RWPE2 (cell line): Measurements from ENCODE around the gene DOCK7.

ENCODE experiments used
- ATAC-seq: fragments of 200-7000 bp; cut with Tn5 transposase; 3 replicates; pipeline ENCODE4 v1.9.1; 2021; ENCODE audit warnings: low read depth
- DNase-seq: peaks from one replicate; pipeline ENCODE4 v3.0.0-alpha.2; 2020; ENCODE audit warnings: low spot score
- H3K27ac ChIP-seq: fragments of 450-650 bp; 2 replicates; pipeline ENCODE4 v1.5.1; 2017; ENCODE audit warnings: mild to moderate bottlenecking; ENCODE audit not compliant: poor library complexity, severe bottlenecking
- H3K27me3 ChIP-seq: fragments of 250-450 bp; sonication (Bioruptor Pico); 2 replicates; pipeline ENCODE4 v1.5.1; 2021; ENCODE audit warnings: mild to moderate bottlenecking, moderate library complexity; ENCODE audit not compliant: insufficient read depth, poor library complexity, severe bottlenecking
- H3K36me3 ChIP-seq: fragments of 250-450 bp; sonication (Bioruptor Pico); 2 replicates; pipeline ENCODE4 v1.5.1; 2020; ENCODE audit warnings: low read depth, mild to moderate bottlenecking, moderate library complexity
- H3K4me1 ChIP-seq: fragments of 250-450 bp; sonication (Bioruptor Pico); 2 replicates; pipeline ENCODE4 v1.5.1; 2021; ENCODE audit warnings: mild to moderate bottlenecking, moderate library complexity; ENCODE audit not compliant: insufficient read depth, poor library complexity, severe bottlenecking
- H3K4me3 ChIP-seq: fragments of 250-450 bp; sonication (Bioruptor Pico); 2 replicates; pipeline ENCODE4 v1.5.1; 2021; ENCODE audit warnings: mild to moderate bottlenecking, moderate library complexity; ENCODE audit not compliant: severe bottlenecking
- H3K9me3 ChIP-seq: fragments of 250-450 bp; sonication (Bioruptor Pico); 2 replicates; pipeline ENCODE4 v1.5.1; 2021; ENCODE audit warnings: mild to moderate bottlenecking, moderate library complexity; ENCODE audit not compliant: severe bottlenecking
- TF ChIP-seq, protein P1 (sequence below): fragments of 450-650 bp; IDR thresholded peaks from one replicate; pipeline ENCODE4 v1.5.1; 2017; ENCODE audit warnings: mild to moderate bottlenecking, moderate library complexity; ENCODE audit not compliant: poor library complexity, severe bottlenecking

The DOCK7 gene

DNA sequence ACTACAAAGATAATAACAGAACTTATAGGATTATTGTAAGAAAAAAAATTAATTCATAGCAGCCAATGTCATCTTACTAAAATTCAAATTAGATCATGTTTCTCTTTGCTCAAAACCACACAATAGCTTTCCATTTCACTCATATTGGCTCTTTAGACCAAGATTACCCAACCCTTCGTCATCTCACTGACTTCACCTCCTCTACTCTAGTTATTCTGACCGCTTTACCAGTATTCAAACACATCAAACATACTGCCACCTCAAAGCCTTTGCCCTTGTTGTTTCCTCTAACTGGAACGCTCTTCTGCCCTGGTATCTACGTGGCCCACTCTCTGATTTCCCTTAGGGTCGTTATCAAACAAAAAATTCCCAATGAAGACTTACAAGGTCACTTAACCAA is 89.1 kb downstream of the DOCK7 start:
- no peak overlapping the region for H3K27ac ChIP-seq

DNA sequence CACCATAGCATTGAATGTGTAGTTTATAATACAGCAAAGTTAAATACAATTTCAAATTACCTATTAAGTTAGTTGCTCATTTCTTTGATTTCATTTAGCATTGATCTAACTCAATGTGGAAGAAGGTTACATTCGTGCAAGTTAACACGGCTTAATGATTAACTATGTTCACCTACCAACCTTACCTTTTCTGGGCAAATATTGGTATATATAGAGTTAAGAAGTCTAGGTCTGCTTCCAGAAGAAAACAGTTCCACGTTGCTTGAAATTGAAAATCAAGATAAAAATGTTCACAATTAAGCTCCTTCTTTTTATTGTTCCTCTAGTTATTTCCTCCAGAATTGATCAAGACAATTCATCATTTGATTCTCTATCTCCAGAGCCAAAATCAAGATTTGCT is 90.9 kb downstream of the DOCK7 start, which contains the start of gene ANGPTL3:
Gene ANGPTL3 (plus strand): TSS at position 240 of the 400 bp plus-strand sequence. CDS start 47 bp downstream, at position 287.
- no peak for DNase-seq
- no peak for ATAC-seq
- H3K4me1 ChIP-seq = no peaks in the 10 kb centered on the region

More for the DNA sequence above, 89.1 kb downstream of the DOCK7 start:
- TF ChIP-seq, protein P1, sequence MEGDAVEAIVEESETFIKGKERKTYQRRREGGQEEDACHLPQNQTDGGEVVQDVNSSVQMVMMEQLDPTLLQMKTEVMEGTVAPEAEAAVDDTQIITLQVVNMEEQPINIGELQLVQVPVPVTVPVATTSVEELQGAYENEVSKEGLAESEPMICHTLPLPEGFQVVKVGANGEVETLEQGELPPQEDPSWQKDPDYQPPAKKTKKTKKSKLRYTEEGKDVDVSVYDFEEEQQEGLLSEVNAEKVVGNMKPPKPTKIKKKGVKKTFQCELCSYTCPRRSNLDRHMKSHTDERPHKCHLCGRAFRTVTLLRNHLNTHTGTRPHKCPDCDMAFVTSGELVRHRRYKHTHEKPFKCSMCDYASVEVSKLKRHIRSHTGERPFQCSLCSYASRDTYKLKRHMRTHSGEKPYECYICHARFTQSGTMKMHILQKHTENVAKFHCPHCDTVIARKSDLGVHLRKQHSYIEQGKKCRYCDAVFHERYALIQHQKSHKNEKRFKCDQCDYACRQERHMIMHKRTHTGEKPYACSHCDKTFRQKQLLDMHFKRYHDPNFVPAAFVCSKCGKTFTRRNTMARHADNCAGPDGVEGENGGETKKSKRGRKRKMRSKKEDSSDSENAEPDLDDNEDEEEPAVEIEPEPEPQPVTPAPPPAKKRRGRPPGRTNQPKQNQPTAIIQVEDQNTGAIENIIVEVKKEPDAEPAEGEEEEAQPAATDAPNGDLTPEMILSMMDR = no peak
- ATAC-seq = no peak
- Histone ChIP-seq H3K27me3 (no peaks in the 10 kb centered on the region), H3K4me3 (no peak overlapping the region), H3K9me3 (no peaks in the 10 kb centered on the region), H3K4me1 (no peaks in the 10 kb centered on the region), H3K36me3 (no peaks in the 10 kb centered on the region)
- no peak for DNase-seq

DNA sequence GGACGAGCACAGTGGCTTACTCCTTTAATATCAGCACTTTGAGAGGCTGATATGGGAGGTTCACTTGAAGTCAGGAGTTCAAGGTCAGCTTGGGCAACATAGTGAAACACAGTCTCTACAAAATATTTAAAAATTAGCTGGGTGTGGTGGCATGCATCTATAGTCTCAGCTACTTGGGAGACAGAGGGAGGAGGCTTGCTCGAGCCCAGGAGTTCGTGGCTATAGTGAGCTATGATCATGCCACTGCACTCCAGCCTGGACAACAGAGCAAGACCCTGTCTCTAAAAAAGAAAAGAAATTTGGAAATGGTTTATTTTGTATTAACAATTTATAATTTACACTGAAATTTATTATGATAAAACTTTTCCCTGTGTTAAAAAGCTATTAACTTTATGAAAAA is 92.5 kb downstream of the DOCK7 start:
- Histone ChIP-seq H3K9me3 (no peaks in the 10 kb centered on the region), H3K27ac (no peak overlapping the region), H3K4me3 (no peak overlapping the region), H3K36me3 (0 out of 2 replicates have a peak, but pooled peaks cover 4% of the 10 kb centered on the region), H3K4me1 (no peaks in the 10 kb centered on the region), H3K27me3 (no peaks in the 10 kb centered on the region)
- DNase-seq (no peak), ATAC-seq (no peak)
- TF ChIP-seq, protein P1 = no peak

More for the DNA sequence above, 90.9 kb downstream of the DOCK7 start, which contains the start of gene ANGPTL3:
- H3K27ac ChIP-seq = no peak within 1 kb of the TSS
- no peak within 1 kb of the TSS for H3K4me3 ChIP-seq
- H3K27me3 ChIP-seq = no peaks in the 10 kb centered on the region
- TF ChIP-seq, protein P1 = no peak
- 0 out of 2 replicates have a peak, but pooled peaks cover 1% of the 10 kb centered on the region for H3K36me3 ChIP-seq
- H3K9me3 ChIP-seq = no peaks in the 10 kb centered on the region

DNA sequence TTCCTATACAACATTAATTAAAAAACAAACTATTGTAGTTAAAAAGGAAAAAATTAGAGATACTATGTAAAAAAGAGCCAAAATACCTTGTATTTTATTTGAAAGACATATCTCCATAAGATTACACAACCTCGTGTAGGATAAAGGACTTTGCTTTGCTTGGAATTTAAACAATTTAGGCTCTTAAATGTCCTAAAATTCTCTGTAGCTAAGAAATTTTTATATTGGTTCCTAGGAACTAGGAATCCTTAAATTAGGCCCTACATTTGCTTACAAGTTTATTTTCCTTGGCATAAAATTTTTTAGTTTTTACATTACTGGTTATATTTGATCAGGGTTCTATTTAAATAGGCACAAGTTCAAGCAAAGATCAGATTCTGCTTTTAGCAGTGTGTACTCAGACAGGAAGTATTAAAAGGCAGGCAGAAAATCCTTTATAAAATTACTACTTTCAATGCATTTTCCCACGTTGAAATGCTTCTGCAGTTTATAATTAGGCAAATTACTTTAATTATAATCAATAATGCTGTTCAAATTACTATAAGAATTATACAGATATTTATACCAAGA is 94.3 kb downstream of the DOCK7 start:
- Histone ChIP-seq H3K9me3 (no peaks in the 10 kb centered on the region), H3K27me3 (no peaks in the 10 kb centered on the region), H3K4me3 (no peak overlapping the region), H3K4me1 (no peaks in the 10 kb centered on the region), H3K27ac (no peak overlapping the region), H3K36me3 (0 out of 2 replicates have a peak, but pooled peaks cover 4% of the 10 kb centered on the region)
- ATAC-seq = no peak
- TF ChIP-seq, protein P1 = no peak
- no peak for DNase-seq

DNA sequence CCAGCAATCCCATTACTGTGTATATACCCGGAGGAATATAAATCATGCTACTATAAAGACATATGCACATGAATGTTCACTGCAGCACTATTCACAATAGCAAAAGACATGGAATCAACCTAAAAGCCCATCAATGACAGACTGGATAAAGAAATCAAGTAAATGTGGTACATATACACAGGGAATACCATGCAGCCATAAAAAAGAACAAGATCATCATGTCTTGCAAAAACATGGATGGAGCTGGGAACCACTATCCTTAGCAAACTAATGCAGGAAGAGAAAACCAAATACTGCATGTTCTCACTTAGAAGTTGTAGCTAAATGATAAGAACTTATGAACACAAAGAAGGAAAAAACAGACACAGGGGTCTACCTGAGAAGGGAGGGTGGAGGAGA is 97.2 kb downstream of the DOCK7 start:
- no peak overlapping the region for H3K4me3 ChIP-seq
- TF ChIP-seq, protein P1 = no peak
- H3K9me3 ChIP-seq = no peaks in the 10 kb centered on the region
- ATAC-seq (no peak), DNase-seq (no peak)
- H3K27me3 ChIP-seq = no peaks in the 10 kb centered on the region
- 0 out of 2 replicates have a peak, but pooled peaks cover 4% of the 10 kb centered on the region for H3K36me3 ChIP-seq
- H3K4me1 ChIP-seq = no peaks in the 10 kb centered on the region
- no peak overlapping the region for H3K27ac ChIP-seq
